HL-60 (cell line): ENCODE measurements around the gene VMAC.

Source experiments
- DNase-seq, 2 experiments: peaks; one replicate each; pipeline ENCODE4 v3.0.0-alpha.2; 2010 to 2020; ENCODE audit warnings: low read depth in 1 of 2, low spot score in 1 of 2
- H3K27ac ChIP-seq: fragments of 250-450 bp; sonication (Bioruptor Pico); replicated peaks from 2 replicates; pipeline ENCODE4 v1.5.1; 2020; ENCODE audit warnings: mild to moderate bottlenecking, moderate library complexity
- H3K27me3 ChIP-seq: fragments of 250-450 bp; sonication (Bioruptor Pico); 2 replicates; pipeline ENCODE4 v1.5.1; 2021; ENCODE audit warnings: mild to moderate bottlenecking, moderate library complexity; ENCODE audit not compliant: insufficient read depth, poor library complexity, severe bottlenecking
- H3K4me3 ChIP-seq: replicated peaks from 2 replicates; pipeline ENCODE4 v1.5.1; 2011; ENCODE audit warnings: mild to moderate bottlenecking, control low read depth, low read length; ENCODE audit not compliant: insufficient read depth
- CTCF ChIP-seq: IDR thresholded peaks from one replicate; pipeline ENCODE4 v1.5.1; 2011; ENCODE audit warnings: low read length, control low read depth, inconsistent platforms; ENCODE audit not compliant: insufficient read depth
- GABPA ChIP-seq: IDR thresholded peaks from 2 replicates; pipeline ENCODE4 v1.6.1; 2012; ENCODE audit warnings: low read depth
- POLR2AphosphoS5 ChIP-seq: IDR thresholded peaks from 2 replicates; pipeline ENCODE4 v1.6.1; 2012; ENCODE audit warnings: low read depth
- REST ChIP-seq: IDR thresholded peaks from 2 replicates; pipeline ENCODE4 v1.6.1; 2012; ENCODE audit warnings: low read depth; ENCODE audit not compliant: insufficient replicate concordance
- SPI1 ChIP-seq: IDR thresholded peaks from 2 replicates; pipeline ENCODE4 v1.6.1; 2012; ENCODE audit warnings: low read depth, mild to moderate bottlenecking, borderline replicate concordance

Gene VMAC

GRCh38 chr19:5937550-5937949 is 32.9 kb downstream of the VMAC start:
- Histone ChIP-seq H3K27me3 (no peaks in the 10 kb centered on the region), H3K27ac (no peak overlapping the region), H3K4me3 (no peak overlapping the region)
- DNase-seq: no peak
- no peak for TF ChIP-seq SPI1

GRCh38 chr19:5940260-5941208 is 35.9 kb downstream of the VMAC start:
- TF ChIP-seq REST (no peak), POLR2AphosphoS5 (no peak), GABPA (no peak), SPI1 (no peak), CTCF (no peak)
- Histone ChIP-seq H3K27ac (no peak overlapping the region), H3K27me3 (no peaks in the 10 kb centered on the region), H3K4me3 (no peak overlapping the region)
- DNase-seq: no peak

GRCh38 chr19:5941673-5942072 is 37.0 kb downstream of the VMAC start:
- no peak overlapping the region for H3K4me3 ChIP-seq
- TF ChIP-seq CTCF (no peak), SPI1 (no peak), POLR2AphosphoS5 (no peak), REST (no peak), GABPA (no peak)
- no peak overlapping the region for H3K27ac ChIP-seq
- H3K27me3 ChIP-seq: no peaks in the 10 kb centered on the region
- no peak for DNase-seq

DNA sequence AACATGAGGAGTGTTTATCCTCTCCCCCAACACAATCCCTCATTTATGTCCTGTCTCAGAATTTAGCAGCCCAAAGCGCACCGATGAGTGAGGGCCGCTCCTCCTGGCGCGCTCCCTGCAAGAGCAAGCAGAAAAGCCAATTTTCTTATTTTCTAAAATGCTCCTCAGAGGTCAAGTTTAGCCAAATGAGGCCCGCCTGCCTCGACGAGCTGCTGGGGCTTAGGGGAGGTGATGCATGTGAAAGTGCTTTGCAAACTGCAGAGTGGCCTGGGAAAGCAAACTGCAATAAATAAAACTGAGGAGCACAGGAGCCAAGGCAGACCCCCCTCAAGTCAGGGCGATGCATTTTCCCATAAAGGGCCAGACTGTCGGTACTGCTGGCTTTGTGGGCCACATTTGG is 38.4 kb downstream of the VMAC start:
- no peaks in the 10 kb centered on the region for H3K27me3 ChIP-seq
- no peak overlapping the region for H3K4me3 ChIP-seq
- no peak for TF ChIP-seq SPI1
- no peak overlapping the region for H3K27ac ChIP-seq
- DNase-seq: no peak

DNA sequence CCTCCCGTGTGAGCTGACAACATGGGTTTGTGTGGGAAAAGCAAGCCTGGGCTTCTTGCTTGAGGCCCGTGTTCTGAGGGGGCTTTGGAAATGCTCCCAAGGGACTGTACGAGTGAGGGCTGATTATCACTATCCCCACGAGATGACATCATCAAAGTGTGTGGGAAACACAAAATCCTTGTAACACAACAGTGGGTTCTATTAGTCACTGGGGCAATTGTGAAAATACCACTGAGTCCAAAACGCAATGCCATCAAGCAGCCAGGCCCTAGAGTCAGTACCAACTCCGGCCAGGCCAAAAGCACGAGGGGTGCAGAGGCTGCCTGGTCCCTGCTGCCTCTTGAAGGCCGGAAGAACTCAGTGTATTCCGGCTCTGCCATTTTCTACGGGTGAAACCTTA is 39.0 kb downstream of the VMAC start:
- Histone ChIP-seq H3K4me3 (no peak overlapping the region), H3K27ac (no peak overlapping the region), H3K27me3 (no peaks in the 10 kb centered on the region)
- no peak for DNase-seq
- TF ChIP-seq GABPA: no peak
- TF ChIP-seq POLR2AphosphoS5: no peak
- no peak for TF ChIP-seq SPI1
